Cardiac muscle cell (in vitro differentiated cells and primary cell): ENCODE measurements around the gene SGPP2. TPM values are rescaled to one million over a fixed set of nuclear protein-coding genes. Genes with fewer than 3 reads are reported as not detected.

Experiments used
- DNase-seq, 2 donors: peaks; one replicate each; pipeline versions ENCODE4 v3.0.0 to v3.0.0-alpha.2; 2010 to 2017; ENCODE audit warnings: low read depth in 1 of 2, low spot score in 1 of 2
- H3K27ac ChIP-seq: fragments of 200-600 bp; sonication (generic); 2 replicates; pipeline ENCODE4 v1.5.1; 2016
- H3K27me3 ChIP-seq: fragments of 200-600 bp; sonication (generic); 2 replicates; pipeline ENCODE4 v1.6.0; 2016; ENCODE audit warnings: control low read depth
- H3K36me3 ChIP-seq: fragments of 200-600 bp; sonication (generic); 2 replicates; pipeline ENCODE4 v1.5.1; 2016; ENCODE audit warnings: control low read depth
- H3K4me1 ChIP-seq: fragments of 200-600 bp; sonication (generic); 2 replicates; pipeline ENCODE4 v1.8.1; 2017; ENCODE audit warnings: low read depth, mild to moderate bottlenecking, mixed run types
- H3K4me3 ChIP-seq: fragments of 200-600 bp; sonication (generic); 2 replicates; pipeline ENCODE4 v1.5.1; 2016; ENCODE audit warnings: mild to moderate bottlenecking
- H3K9me3 ChIP-seq: fragments of 200-600 bp; sonication (generic); 2 replicates; pipeline ENCODE4 v1.5.1; 2017; ENCODE audit warnings: low read depth, mild to moderate bottlenecking, control low read depth
- CTCF ChIP-seq: IDR thresholded peaks from 2 replicates; pipeline ENCODE4 v1.5.1; 2012; ENCODE audit warnings: low read depth, mild to moderate bottlenecking, low read length
- polyA plus RNA-seq: library from polyadenylated mRNA; unstranded; fragments of >200 nt; fragmentation: Nextera tagmentation; extraction: Ambion mirVana; gene quantifications from 2 replicates; pipeline ENCODE4 v1.2.1, GENCODE V29; 2016
- total RNA-seq: library from RNA; depleted of rRNA; stranded (reverse); fragments of >200 nt; gene quantifications from 2 replicates; pipeline ENCODE4 v1.2.3, GENCODE V29; 2016

Gene SGPP2
- total and polyA plus RNA-seq, 2 experiments from 2014 or later = 11.6 to 44.6 TPM

- no peaks in the 10 kb centered on the region for H3K9me3 ChIP-seq
- no peaks in the 10 kb centered on the region for H3K36me3 ChIP-seq
- H3K4me1 ChIP-seq = peaks cover 2% of the 10 kb centered on the region
- H3K27me3 ChIP-seq = no peaks in the 10 kb centered on the region
- DNase-seq = no peak
- H3K4me3 ChIP-seq = no peak overlapping the region
- no peak for TF ChIP-seq CTCF
- no peak overlapping the region for H3K27ac ChIP-seq
These were observed 121.8 kb downstream of the SGPP2 start for GRCh38 chr2:222545823-222546795.

GRCh38 chr2:222547083-222547482, 122.7 kb downstream of the SGPP2 start:
- TF ChIP-seq CTCF = no peak
- no peaks in the 10 kb centered on the region for H3K36me3 ChIP-seq
- no peaks in the 10 kb centered on the region for H3K27me3 ChIP-seq
- no peak overlapping the region for H3K4me3 ChIP-seq
- peaks cover 2% of the 10 kb centered on the region for H3K4me1 ChIP-seq
- no peak overlapping the region for H3K27ac ChIP-seq
- DNase-seq = no peak
- H3K9me3 ChIP-seq = no peaks in the 10 kb centered on the region

GRCh38 chr2:222548992-222549391, 124.6 kb downstream of the SGPP2 start:
- Histone ChIP-seq H3K27me3 (no peaks in the 10 kb centered on the region), H3K4me3 (no peak overlapping the region), H3K27ac (no peak overlapping the region), H3K4me1 (peaks cover 2% of the 10 kb centered on the region), H3K36me3 (no peaks in the 10 kb centered on the region), H3K9me3 (no peaks in the 10 kb centered on the region)
- peak in 1 of 2 donors; percentile 27 for DNase-seq
- no peak for TF ChIP-seq CTCF

- no peak overlapping the region for H3K4me3 ChIP-seq
- H3K9me3 ChIP-seq = no peaks in the 10 kb centered on the region
- no peaks in the 10 kb centered on the region for H3K27me3 ChIP-seq
- peak in 1 of 2 donors; percentile 6 for DNase-seq
- no peak overlapping the region for H3K27ac ChIP-seq
- no peaks in the 10 kb centered on the region for H3K36me3 ChIP-seq
- TF ChIP-seq CTCF = no peak
- H3K4me1 ChIP-seq = no peaks in the 10 kb centered on the region
These were observed 130.2 kb downstream of the SGPP2 start for GRCh38 chr2:222554517-222554916.

- no peaks in the 10 kb centered on the region for H3K9me3 ChIP-seq
- no peak for TF ChIP-seq CTCF
- peaks cover 14% of the 10 kb centered on the region for H3K4me1 ChIP-seq
- H3K27me3 ChIP-seq = no peaks in the 10 kb centered on the region
- no peak overlapping the region for H3K27ac ChIP-seq
- DNase-seq = no peak
- H3K36me3 ChIP-seq = no peaks in the 10 kb centered on the region
- H3K4me3 ChIP-seq = no peak overlapping the region
These were observed 136.8 kb downstream of the SGPP2 start for GRCh38 chr2:222561151-222561550.
